ENCODE data around the gene PAMR1.

DNA sequence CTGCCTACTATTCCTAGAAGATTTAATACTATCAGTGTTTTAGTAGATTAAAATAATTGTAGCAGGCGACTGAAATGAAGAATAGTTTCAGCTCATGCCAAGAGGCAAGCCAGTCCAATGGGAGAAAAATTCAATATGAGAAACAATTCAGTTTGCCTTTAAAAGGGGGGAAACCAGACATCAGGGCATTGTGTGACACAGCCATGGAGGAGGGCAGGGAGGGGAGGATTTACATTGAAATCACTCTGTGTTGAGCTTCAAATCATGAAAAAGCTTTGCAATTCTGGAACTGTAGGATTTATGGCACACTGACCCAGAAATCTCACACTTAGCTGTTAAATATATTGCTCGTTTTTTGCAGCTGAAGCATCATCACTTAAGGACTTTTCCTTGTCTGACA, 110.6 kb downstream of the PAMR1 start:
- TF ChIP-seq CTCF (conservative IDR thresholded peaks at IDR 0.05; ENCODE audit: low read depth, low read length), result no peak
- TF ChIP-seq EZH2 (IDR thresholded peaks at IDR 0.05; ENCODE audit: borderline replicate concordance, low read depth, low read length, poor library complexity, severe bottlenecking), result peak; percentile 77

Data from A673 (cell line).